ENCODE data around the gene PDE4B. TPM values are rescaled to one million over a fixed set of nuclear protein-coding genes. Genes with fewer than 3 reads are reported as not detected.

PDE4B gene
- total RNA-seq, 2 donors from 2014 or later = 1.6 to 12.2 TPM

DNA sequence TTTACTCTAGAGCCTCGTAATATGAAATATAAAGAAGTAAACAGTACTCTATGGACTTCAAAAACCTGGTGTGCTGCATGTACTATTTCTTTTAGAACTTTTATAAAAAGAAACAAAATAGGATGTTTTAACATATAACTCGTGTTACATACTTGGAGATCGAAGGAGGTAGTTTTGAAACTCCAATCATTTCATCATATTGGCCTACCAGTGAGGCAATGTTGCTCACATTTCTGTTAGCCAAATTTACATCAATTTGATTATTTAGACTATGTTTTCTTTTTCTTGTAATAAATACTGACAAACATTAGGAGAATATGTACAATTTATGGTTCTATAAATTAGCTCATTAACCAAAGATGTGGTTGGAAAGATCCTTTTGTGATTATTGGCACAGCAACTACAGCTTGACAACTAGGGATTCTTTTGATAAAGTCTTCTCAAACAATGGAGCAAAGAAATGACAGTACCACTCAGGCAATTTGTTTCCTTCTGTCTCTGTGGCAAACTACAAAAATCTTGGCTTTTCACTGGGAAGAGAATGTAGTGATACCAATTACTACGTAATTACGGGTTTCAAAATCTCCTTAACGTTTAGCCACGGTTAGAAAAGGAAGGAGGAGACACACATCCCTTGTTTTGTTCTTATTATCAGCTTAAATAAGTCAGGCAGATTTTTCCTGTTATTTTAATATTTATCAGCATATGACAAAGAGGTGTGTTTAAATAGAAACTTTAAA lies 474.7 kb downstream of the PDE4B start:
- H3K27ac ChIP-seq = no peak overlapping the region
- peaks cover 7% of the 10 kb centered on the region for H3K4me1 ChIP-seq

DNA sequence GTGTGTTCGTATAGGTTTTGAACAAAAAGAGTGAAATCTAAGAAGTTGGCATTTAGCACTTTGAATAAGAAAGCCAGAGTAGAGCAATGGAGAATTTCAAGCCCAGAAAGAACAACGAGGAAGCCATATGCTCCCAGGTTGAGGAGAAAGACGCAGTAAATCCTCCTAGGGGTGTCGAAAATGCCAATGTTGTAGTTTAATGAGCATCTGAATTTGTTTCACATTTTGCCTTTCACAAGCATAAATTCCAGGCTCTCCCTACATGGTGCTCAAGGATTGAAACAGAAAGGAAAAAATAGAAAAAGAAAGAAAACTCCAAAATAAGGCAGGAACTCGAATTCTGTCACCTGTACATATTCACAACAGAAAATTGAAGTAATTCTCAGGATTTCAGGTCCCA lies 476.5 kb downstream of the PDE4B start:
- WGBS, 2 donors = 74 to 78% methylated on average over 5 of the region's 5 CpGs
- TF ChIP-seq, protein P1, sequence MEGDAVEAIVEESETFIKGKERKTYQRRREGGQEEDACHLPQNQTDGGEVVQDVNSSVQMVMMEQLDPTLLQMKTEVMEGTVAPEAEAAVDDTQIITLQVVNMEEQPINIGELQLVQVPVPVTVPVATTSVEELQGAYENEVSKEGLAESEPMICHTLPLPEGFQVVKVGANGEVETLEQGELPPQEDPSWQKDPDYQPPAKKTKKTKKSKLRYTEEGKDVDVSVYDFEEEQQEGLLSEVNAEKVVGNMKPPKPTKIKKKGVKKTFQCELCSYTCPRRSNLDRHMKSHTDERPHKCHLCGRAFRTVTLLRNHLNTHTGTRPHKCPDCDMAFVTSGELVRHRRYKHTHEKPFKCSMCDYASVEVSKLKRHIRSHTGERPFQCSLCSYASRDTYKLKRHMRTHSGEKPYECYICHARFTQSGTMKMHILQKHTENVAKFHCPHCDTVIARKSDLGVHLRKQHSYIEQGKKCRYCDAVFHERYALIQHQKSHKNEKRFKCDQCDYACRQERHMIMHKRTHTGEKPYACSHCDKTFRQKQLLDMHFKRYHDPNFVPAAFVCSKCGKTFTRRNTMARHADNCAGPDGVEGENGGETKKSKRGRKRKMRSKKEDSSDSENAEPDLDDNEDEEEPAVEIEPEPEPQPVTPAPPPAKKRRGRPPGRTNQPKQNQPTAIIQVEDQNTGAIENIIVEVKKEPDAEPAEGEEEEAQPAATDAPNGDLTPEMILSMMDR (IDR thresholded peaks at IDR 0.05) = no peak
- no peak for TF ChIP-seq POLR2A (IDR thresholded peaks at IDR 0.05)

More for the DNA sequence above, 474.7 kb downstream of the PDE4B start:
- no peak for DNase-seq
- Histone ChIP-seq H3K36me3 (replicated peaks in 1 of 2; ENCODE audit: insufficient read depth in 1 of 2, low read depth in 2 of 2) (no peaks in the 10 kb centered on the region), H3K9me3 (no peaks in the 10 kb centered on the region), H3K27me3 (no peaks in the 10 kb centered on the region), H3K4me3 (no peak overlapping the region)
- intact Hi-C loops (cut with DNase I) = no loop called here
- 61 to 77% methylated on average over 7 of the region's 7 CpGs for WGBS, 2 donors
- no peak for ATAC-seq
- TF ChIP-seq, protein P1 (IDR thresholded peaks at IDR 0.05) = no peak
- TF ChIP-seq POLR2A (IDR thresholded peaks at IDR 0.05) = no peak

DNA sequence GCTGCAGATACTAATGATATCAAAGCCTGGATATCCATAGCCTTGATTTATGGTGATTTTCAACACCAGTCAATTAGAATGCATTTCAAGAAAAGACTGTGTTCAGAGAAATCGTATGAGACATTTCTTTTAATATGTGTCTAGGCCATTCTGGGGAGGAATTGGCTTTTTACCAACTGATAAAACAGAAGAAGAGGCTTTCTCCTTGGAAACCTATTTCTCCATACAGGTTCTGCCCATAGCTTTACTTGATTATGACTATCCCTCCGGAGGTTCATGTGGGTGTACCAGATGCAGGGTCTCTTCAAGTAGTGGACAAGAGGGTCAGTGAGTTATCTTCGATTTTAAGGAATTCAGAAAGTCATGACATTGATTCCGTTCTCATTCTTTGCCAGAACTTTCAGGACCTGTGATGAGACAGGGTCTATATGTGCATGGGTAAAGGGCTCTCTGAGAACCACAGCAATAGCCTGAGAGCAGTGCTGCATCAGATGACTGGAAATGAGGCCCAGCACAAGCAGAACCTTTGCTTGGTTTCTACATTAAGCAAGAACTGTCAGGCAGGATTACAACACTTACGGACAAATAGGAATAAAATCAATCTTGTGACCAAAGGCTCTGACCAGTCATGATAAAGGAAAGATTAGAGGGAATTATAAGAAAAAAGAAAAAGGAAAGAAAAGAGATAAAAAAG lies 477.6 kb downstream of the PDE4B start:
- WGBS, 2 donors = 56 to 64% methylated on average over 5 of the region's 5 CpGs
- H3K4me1 ChIP-seq = peaks cover 7% of the 10 kb centered on the region
- peak overlapping the region in 1 of 4 donors; percentile 67 for H3K27ac ChIP-seq
- peak in 1 of 4 donors; percentile 49 for DNase-seq
- no peaks in the 10 kb centered on the region for H3K27me3 ChIP-seq
- no peaks in the 10 kb centered on the region for H3K9me3 ChIP-seq
- ATAC-seq = peak; percentile 47
- intact Hi-C loops (cut with DNase I) = no loop called here
- TF ChIP-seq, protein P1 (IDR thresholded peaks at IDR 0.05) = no peak
- no peak for TF ChIP-seq POLR2A (IDR thresholded peaks at IDR 0.05)
- H3K4me3 ChIP-seq = no peak overlapping the region
- no peaks in the 10 kb centered on the region for H3K36me3 ChIP-seq (replicated peaks in 1 of 2; ENCODE audit: insufficient read depth in 1 of 2, low read depth in 2 of 2)

More for the DNA sequence above, 476.5 kb downstream of the PDE4B start:
- intact Hi-C loops (cut with DNase I) = no loop called here
- H3K36me3 ChIP-seq (replicated peaks in 1 of 2; ENCODE audit: insufficient read depth in 1 of 2, low read depth in 2 of 2) = no peaks in the 10 kb centered on the region
- H3K27me3 ChIP-seq = no peaks in the 10 kb centered on the region
- no peak for ATAC-seq
- no peaks in the 10 kb centered on the region for H3K9me3 ChIP-seq
- no peak overlapping the region for H3K27ac ChIP-seq
- H3K4me1 ChIP-seq = peaks cover 7% of the 10 kb centered on the region
- H3K4me3 ChIP-seq = no peak overlapping the region
- no peak for DNase-seq

DNA sequence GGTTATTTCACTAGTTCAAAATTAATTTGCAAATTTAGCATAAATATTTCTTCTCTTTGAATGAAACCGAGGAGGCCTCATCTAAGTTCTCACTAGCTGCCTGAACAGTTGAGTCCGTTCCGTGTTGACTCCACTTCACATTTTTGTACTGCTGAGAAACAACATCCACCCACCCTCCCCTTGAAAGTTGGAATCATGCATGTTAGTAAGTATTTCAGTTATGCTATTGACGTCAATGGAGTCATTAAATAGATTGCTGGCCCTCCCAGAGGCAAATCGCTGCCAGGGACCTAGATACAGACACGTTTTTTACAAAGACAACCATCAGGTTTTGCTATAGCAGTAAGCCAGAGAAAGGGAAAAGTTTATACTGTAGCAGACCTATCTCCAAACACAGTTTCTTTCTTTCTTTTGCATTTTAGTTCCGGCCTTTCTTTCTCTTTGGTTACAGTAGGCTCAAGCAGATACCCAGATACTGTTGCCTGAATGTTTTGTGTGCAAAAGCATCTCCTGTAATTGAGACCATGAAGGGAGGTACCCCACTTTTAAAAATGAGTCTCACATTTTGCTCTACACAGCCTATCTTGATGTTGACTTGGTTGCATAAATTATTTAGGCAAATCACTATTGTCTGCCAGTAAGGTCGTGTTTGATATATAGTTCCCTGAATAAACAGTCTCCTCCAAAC lies 478.7 kb downstream of the PDE4B start:
- intact Hi-C loops (cut with DNase I) = no loop called here
- ATAC-seq = peak; percentile 93
- Histone ChIP-seq H3K36me3 (replicated peaks in 1 of 2; ENCODE audit: insufficient read depth in 1 of 2, low read depth in 2 of 2) (no peaks in the 10 kb centered on the region), H3K27me3 (no peaks in the 10 kb centered on the region), H3K4me1 (peaks cover 7% of the 10 kb centered on the region), H3K27ac (peak overlapping the region; percentile 18 to 70 (median 63)), H3K4me3 (no peak overlapping the region), H3K9me3 (no peaks in the 10 kb centered on the region)
- peak in 1 of 3 donors; percentile 17 for TF ChIP-seq POLR2A (IDR thresholded peaks at IDR 0.05)
- TF ChIP-seq, protein P1 (IDR thresholded peaks at IDR 0.05) = no peak
- DNase-seq = peak; percentile 55 to 81 (median 66)
- 15 to 20% methylated on average over 8 of the region's 8 CpGs for WGBS, 2 donors

All from body of pancreas (tissue), 4 donors.